Hematopoietic multipotent progenitor cell treated with erythropoietin and hydrocortisone succinate and interleukin-3 and kit ligand, for 17 days (in vitro differentiated cells): ENCODE measurements around the gene INPP1.

Source experiments
- DNase-seq: peaks from one replicate; pipeline ENCODE4 v3.0.0-alpha.2; 2015; ENCODE audit warnings: low spot score

The INPP1 gene

GRCh38 chr2:190408538-190409271 lies 65.3 kb downstream of the INPP1 start:
- DNase-seq: peak; percentile 49

GRCh38 chr2:190409616-190410015 lies 66.2 kb downstream of the INPP1 start:
- peak; percentile 12 for DNase-seq

- no peak for DNase-seq
Observed at GRCh38 chr2:190410166-190410565, 66.8 kb downstream of the INPP1 start.

- no peak for DNase-seq
Observed at GRCh38 chr2:190412966-190413365, 69.6 kb downstream of the INPP1 start.

GRCh38 chr2:190413421-190413820 lies 70.0 kb downstream of the INPP1 start:
- no peak for DNase-seq

GRCh38 chr2:190415251-190415650 lies 71.9 kb downstream of the INPP1 start:
- DNase-seq: no peak

GRCh38 chr2:190415794-190416775 lies 72.7 kb downstream of the INPP1 start:
- no peak for DNase-seq

- no peak for DNase-seq
Observed at GRCh38 chr2:190417045-190417842, 73.9 kb downstream of the INPP1 start.

GRCh38 chr2:190418727-190419126 lies 75.3 kb downstream of the INPP1 start:
- no peak for DNase-seq

- no peak for DNase-seq
Observed at GRCh38 chr2:190420801-190421200, 77.4 kb downstream of the INPP1 start.
